CD14-positive monocyte (primary cell): ENCODE data around the gene CD247. TPM values are rescaled to one million over a fixed set of nuclear protein-coding genes. Genes with fewer than 3 reads are reported as not detected.

ENCODE experiments used
- DNase-seq, 3 donors: peaks; one replicate each; pipeline ENCODE4 v3.0.0-alpha.2; 2011 to 2022
- H2AFZ ChIP-seq: 2 replicates; pipeline ENCODE4 v1.6.0; 2012; ENCODE audit warnings: mild to moderate bottlenecking, low read depth, low read length, inconsistent platforms; ENCODE audit not compliant: insufficient read depth, poor library complexity, severe bottlenecking
- H3K27ac ChIP-seq, 2 donors: 1 replicate in 1 of 2; 2 replicates in 1 of 2; pipeline ENCODE4 v1.5.1; 2012 to 2013; ENCODE audit warnings: low read length in 2 of 2, control low read depth in 1 of 2, inconsistent platforms in 1 of 2, low read depth in 1 of 2, mild to moderate bottlenecking in 1 of 2
- H3K27me3 ChIP-seq, 2 donors: one replicate each; pipeline versions ENCODE4 v1.6.0 to v1.6.1; 2011 to 2013; ENCODE audit warnings: low read length in 2 of 2; ENCODE audit not compliant: control insufficient read depth in 2 of 2, insufficient read depth in 2 of 2
- H3K36me3 ChIP-seq, 2 donors: replicated peaks in 1 of 2; 1 replicate in 1 of 2; 2 replicates in 1 of 2; pipeline versions ENCODE4 v1.5.1 to v1.6.1; 2012 to 2013; ENCODE audit warnings: low read length in 2 of 2, control low read depth in 1 of 2, inconsistent platforms in 1 of 2, mild to moderate bottlenecking in 1 of 2; ENCODE audit not compliant: insufficient read depth in 2 of 2, control insufficient read depth in 1 of 2
- H3K4me1 ChIP-seq, 2 donors: 1 replicate in 1 of 2; 2 replicates in 1 of 2; pipeline versions ENCODE4 v1.5.1 to v1.6.1; 2012 to 2013; ENCODE audit warnings: low read length in 2 of 2, control low read depth in 1 of 2, inconsistent platforms in 1 of 2, mild to moderate bottlenecking in 1 of 2, moderate library complexity in 1 of 2; ENCODE audit not compliant: insufficient read depth in 2 of 2, control insufficient read depth in 1 of 2
- H3K4me2 ChIP-seq: replicated peaks from 2 replicates; pipeline ENCODE3; 2012; ENCODE audit warnings: low read length, moderate library complexity, mild to moderate bottlenecking; ENCODE audit not compliant: poor library complexity, severe bottlenecking; ENCODE audit errors: extremely low read depth
- H3K4me3 ChIP-seq, 3 experiments: fragments of 200-600 bp in 1 of 3; sonication (generic) in 1 of 3; replicated peaks in 1 of 3; 1 replicate in 2 of 3; 2 replicates in 1 of 3; pipeline ENCODE4 v1.5.1; 2011 to 2013; ENCODE audit warnings: low read length in 3 of 3, mild to moderate bottlenecking in 3 of 3, control low read depth in 2 of 3, low read depth in 2 of 3, inconsistent platforms in 1 of 3, moderate library complexity in 1 of 3
- H3K79me2 ChIP-seq: 2 replicates; pipeline ENCODE4 v1.6.0; 2012; ENCODE audit warnings: mild to moderate bottlenecking, control low read depth, inconsistent platforms, low read length, moderate library complexity; ENCODE audit not compliant: insufficient read depth
- H3K9ac ChIP-seq: 2 replicates; pipeline ENCODE4 v1.6.0; 2017; ENCODE audit warnings: low read length, mild to moderate bottlenecking; ENCODE audit not compliant: insufficient read depth, poor library complexity, severe bottlenecking
- H3K9me3 ChIP-seq, 2 donors: replicated peaks in 1 of 2; 1 replicate in 1 of 2; 2 replicates in 1 of 2; pipeline versions ENCODE4 v1.5.1 to v1.6.1; 2012 to 2013; ENCODE audit warnings: low read length in 2 of 2, control low read depth in 1 of 2; ENCODE audit not compliant: control insufficient read depth in 1 of 2, insufficient read depth in 1 of 2
- H4K20me1 ChIP-seq: 2 replicates; pipeline ENCODE4 v1.6.0; 2012; ENCODE audit warnings: mild to moderate bottlenecking, low read length, control low read depth, moderate library complexity; ENCODE audit not compliant: insufficient read depth
- H3K27ac Mint-ChIP-seq, 7 donors: one replicate each; pipeline ENCODE4 v1.8.0; 2020; ENCODE audit warnings: mild to moderate bottlenecking in 7 of 7, mixed read lengths in 7 of 7, moderate library complexity in 6 of 7, inconsistent platforms in 2 of 7
- H3K27me3 Mint-ChIP-seq, 3 donors: one replicate each; pipeline ENCODE4 v1.8.0; 2021 to 2022; ENCODE audit warnings: low read depth in 3 of 3, mild to moderate bottlenecking in 3 of 3, mixed read lengths in 3 of 3, moderate library complexity in 3 of 3, inconsistent platforms in 1 of 3
- H3K36me3 Mint-ChIP-seq, 2 donors: one replicate each; pipeline ENCODE4 v1.8.0; 2020; ENCODE audit warnings: mixed read lengths in 2 of 2, inconsistent platforms in 1 of 2, mild to moderate bottlenecking in 1 of 2
- H3K4me1 Mint-ChIP-seq: one replicate; pipeline ENCODE4 v1.8.0; 2020; ENCODE audit warnings: mild to moderate bottlenecking, mixed read lengths
- H3K4me3 Mint-ChIP-seq, 2 donors: one replicate each; pipeline ENCODE4 v1.8.0; 2020; ENCODE audit warnings: mild to moderate bottlenecking in 2 of 2, mixed read lengths in 2 of 2, moderate library complexity in 1 of 2
- H3K9me3 Mint-ChIP-seq, 7 donors: one replicate each; pipeline ENCODE4 v1.8.0; 2020 to 2022; ENCODE audit warnings: mixed read lengths in 7 of 7, mild to moderate bottlenecking in 6 of 7, moderate library complexity in 6 of 7, inconsistent platforms in 2 of 7
- CTCF ChIP-seq: fragments of 200-600 bp; IDR thresholded peaks from one replicate; pipeline ENCODE4 v1.8.0; 2022; ENCODE audit warnings: antibody characterized with exemption, mild to moderate bottlenecking
- WGBS: methylation state at CpG from one replicate; pipeline ENCODE4 v1.1.5; 2013; ENCODE audit warnings: missing lambda C conversion rate; ENCODE audit not compliant: insufficient coverage; 5-methylcytosine and 5-hydroxymethylcytosine counted together
- intact Hi-C, 2 donors: fragments of 100-400 bp; cut with micrococcal nuclease; formaldehyde crosslinking; loops; one replicate each; pipeline versions ENCODE4 v1.15.0 to v1.15.1; 2023
- polyA plus RNA-seq, 3 donors: library from polyadenylated mRNA; depleted of rRNA in 1 of 3; unstranded in 2 of 3; stranded (reverse) in 1 of 3; fragments of 300-500 nt in 2 of 3; fragments of >200 nt in 1 of 3; fragmentation: Illumina TruSeq in 2 of 3; gene quantifications; 1 replicate in 2 of 3; 2 replicates in 1 of 3; pipeline ENCODE4 v1.2.3, GENCODE V29; 2012 to 2021

Gene CD247
- polyA plus RNA-seq, 3 donors, result 0.29 to 1.8 (median 1.6) TPM

- no peaks in the 10 kb centered on the region for H3K36me3 Mint-ChIP-seq
- 93% methylated on average over 10 of the region's 11 CpGs for WGBS
- no peak for TF ChIP-seq CTCF
- H2AFZ ChIP-seq, result no peak overlapping the region
- no peak overlapping the region for H3K4me3 Mint-ChIP-seq
- DNase-seq, result no peak
- H3K9me3 ChIP-seq, result no peaks in the 10 kb centered on the region
- no peak overlapping the region for H3K27ac ChIP-seq
- H3K27me3 ChIP-seq, result no peaks in the 10 kb centered on the region
- H3K4me1 ChIP-seq, result no peaks in the 10 kb centered on the region
- no peaks in the 10 kb centered on the region for H4K20me1 ChIP-seq
- no peak overlapping the region for H3K27ac Mint-ChIP-seq
- no peak overlapping the region for H3K4me2 ChIP-seq
- intact Hi-C loops, result no loop called here
- peaks cover 0 to 8% (median 3%) of the 10 kb centered on the region in 3 donors for H3K27me3 Mint-ChIP-seq
- no peaks in the 10 kb centered on the region for H3K79me2 ChIP-seq
- H3K36me3 ChIP-seq, result no peaks in the 10 kb centered on the region
- H3K9ac ChIP-seq, result no peak overlapping the region
- H3K9me3 Mint-ChIP-seq, result peaks cover 0 to 3% (median 0%) of the 10 kb centered on the region in 7 donors
- H3K4me1 Mint-ChIP-seq, result peaks cover 9% of the 10 kb centered on the region
- no peak overlapping the region for H3K4me3 ChIP-seq
These were observed 21.3 kb downstream of the CD247 start for GRCh38 chr1:167496797-167497619.

GRCh38 chr1:167493372-167493771 is 25.0 kb downstream of the CD247 start:
- H3K4me3 Mint-ChIP-seq, result no peak overlapping the region
- Histone ChIP-seq H3K36me3 (no peaks in the 10 kb centered on the region), H4K20me1 (no peaks in the 10 kb centered on the region), H3K4me1 (no peaks in the 10 kb centered on the region), H3K4me2 (no peak overlapping the region), H3K9ac (no peak overlapping the region), H3K27me3 (no peaks in the 10 kb centered on the region), H3K27ac (no peak overlapping the region), H3K79me2 (no peaks in the 10 kb centered on the region), H2AFZ (no peak overlapping the region), H3K4me3 (no peak overlapping the region), H3K9me3 (no peaks in the 10 kb centered on the region)
- intact Hi-C loops, result no loop called here
- peaks cover 0 to 3% (median 0%) of the 10 kb centered on the region in 7 donors for H3K9me3 Mint-ChIP-seq
- H3K27me3 Mint-ChIP-seq, result peaks cover 0 to 5% (median 2%) of the 10 kb centered on the region in 3 donors
- no peak overlapping the region for H3K27ac Mint-ChIP-seq
- WGBS, result no CpG with 5 or more reads among the region's 2 CpGs
- peaks cover 11% of the 10 kb centered on the region for H3K4me1 Mint-ChIP-seq
- DNase-seq, result no peak
- no peaks in the 10 kb centered on the region for H3K36me3 Mint-ChIP-seq
- no peak for TF ChIP-seq CTCF
